HCT116 (cell line): ENCODE results near the gene TOP1. TPM values are rescaled to one million over a fixed set of nuclear protein-coding genes. Genes with fewer than 3 reads are reported as not detected.

Experiments
- ATAC-seq: fragments of 200-7000 bp; cut with Tn5 transposase; 2 replicates; pipeline ENCODE4 v1.9.1; 2020; ENCODE audit warnings: mild to moderate bottlenecking, moderate library complexity
- BruUV-seq: library from RNA; stranded (reverse); fragments of 400-500 nt; replicated peaks from 2 replicates; lab custom pipeline; 2021; lab: Mats Ljungman, UMichigan
- CTCF ChIA-PET: fragments of 300-600 bp; sonication (Branson Sonifier 250); formaldehyde crosslinking; loops from one replicate; lab custom pipeline; 2021; ENCODE audit warnings: antibody characterized with exemption; lab: Charles Lee
- POLR2A ChIA-PET: fragments of 300-600, 350-600 bp; sonication (Branson Sonifier 250); formaldehyde crosslinking; loops from one replicate; lab custom pipeline; 2021; ENCODE audit warnings: antibody characterized with exemption; lab: Charles Lee
- RAD21 ChIA-PET, 2 experiments: fragments of 300-600 bp; sonication (Branson Sonifier 250); formaldehyde crosslinking; loops; one replicate each; lab custom pipeline; 2023; ENCODE audit warnings: low total read pairs in 2 of 2; ENCODE audit not compliant: uncharacterized antibody in 2 of 2, unreplicated experiment in 2 of 2, low non-redundant PET in 1 of 2; lab: Charles Lee
- DNase-seq: peaks from one replicate; pipeline ENCODE4 v3.0.0-alpha.2; 2010; ENCODE audit warnings: low read depth, low spot score
- H2AFZ ChIP-seq: fragments of 200-600 bp; shearing (Covaris generic), sonication (generic); 2 replicates; pipeline ENCODE4 v1.6.1; 2017; ENCODE audit warnings: low read depth, mixed run types, mixed read lengths, antibody characterized with exemption, low read length; ENCODE audit not compliant: poor library complexity, severe bottlenecking
- H3K27ac ChIP-seq: 2 replicates; pipeline ENCODE4 v1.5.1; 2012; ENCODE audit warnings: low read depth, low read length
- H3K27me3 ChIP-seq: fragments of 200-600 bp; sonication (generic); 2 replicates; pipeline ENCODE4 v1.6.1; 2016; ENCODE audit warnings: mixed run types, low read length, mixed read lengths; ENCODE audit not compliant: insufficient read depth
- H3K36me3 ChIP-seq, 2 experiments: fragments of 200-500 bp in 1 of 2; fragments of 200-600 bp in 1 of 2; sonication (Bioruptor generic) in 1 of 2; sonication (generic) in 1 of 2; 2 replicates each; pipeline versions ENCODE4 v1.5.1 to v1.6.1; 2014 to 2016; ENCODE audit warnings: low read length in 2 of 2, inconsistent platforms in 1 of 2, mixed read lengths in 1 of 2, mixed run types in 1 of 2; ENCODE audit not compliant: insufficient read depth in 2 of 2, control insufficient read depth in 1 of 2
- H3K4me1 ChIP-seq, 2 experiments: fragments of 200-600 bp in 1 of 2; sonication (generic) in 1 of 2; 2 replicates each; pipeline versions ENCODE4 v1.5.1 to v1.6.1; 2012 to 2017; ENCODE audit warnings: low read length in 2 of 2, inconsistent platforms in 1 of 2, mild to moderate bottlenecking in 1 of 2, mixed read lengths in 1 of 2, mixed run types in 1 of 2, moderate library complexity in 1 of 2; ENCODE audit not compliant: insufficient read depth in 2 of 2, control insufficient read depth in 1 of 2
- H3K4me2 ChIP-seq: fragments of 200-600 bp; sonication (generic); 2 replicates; pipeline ENCODE4 v1.6.1; 2017; ENCODE audit warnings: mixed run types, low read length, mixed read lengths
- H3K4me3 ChIP-seq, 2 experiments: fragments of 200-600 bp in 1 of 2; sonication (generic) in 1 of 2; replicated peaks in 1 of 2; 2 replicates each; pipeline ENCODE4 v1.5.1; 2011 to 2016; ENCODE audit warnings: low read length in 2 of 2, control low read depth in 1 of 2, low read depth in 1 of 2, mild to moderate bottlenecking in 1 of 2, mixed read lengths in 1 of 2, mixed run types in 1 of 2
- H3K79me2 ChIP-seq: fragments of 200-600 bp; sonication (generic); 2 replicates; pipeline ENCODE4 v1.6.1; 2017; ENCODE audit warnings: mild to moderate bottlenecking, mixed run types, low read length, moderate library complexity, mixed read lengths; ENCODE audit not compliant: insufficient read depth
- H3K9ac ChIP-seq: fragments of 200-600 bp; sonication (generic); 2 replicates; pipeline ENCODE4 v1.6.1; 2016; ENCODE audit warnings: low read length, mixed read lengths
- H3K9me2 ChIP-seq: fragments of 200-600 bp; sonication (generic), shearing (Covaris generic); 2 replicates; pipeline ENCODE4 v1.6.1; 2017; ENCODE audit warnings: mixed run types, mild to moderate bottlenecking, moderate library complexity; ENCODE audit not compliant: insufficient read depth
- H3K9me3 ChIP-seq, 2 experiments: fragments of 200-500 bp in 1 of 2; fragments of 200-600 bp in 1 of 2; sonication (Bioruptor generic) in 1 of 2; sonication (generic) in 1 of 2; 2 replicates each; pipeline ENCODE4 v1.6.1; 2014 to 2017; ENCODE audit warnings: low read length in 2 of 2, mixed read lengths in 2 of 2, inconsistent platforms in 1 of 2, low read depth in 1 of 2, mild to moderate bottlenecking in 1 of 2, mixed run types in 1 of 2, moderate library complexity in 1 of 2; ENCODE audit not compliant: control insufficient read depth in 1 of 2, insufficient read depth in 1 of 2
- H4K20me1 ChIP-seq: fragments of 200-600 bp; sonication (generic), shearing (Covaris generic); 2 replicates; pipeline ENCODE4 v1.6.1; 2017; ENCODE audit warnings: mixed run types, mild to moderate bottlenecking, moderate library complexity; ENCODE audit not compliant: insufficient read depth
- CBX3 ChIP-seq: IDR thresholded peaks from 2 replicates; pipeline ENCODE4 v1.6.1; 2012; ENCODE audit warnings: low read depth
- CEBPB ChIP-seq: IDR thresholded peaks from 2 replicates; pipeline ENCODE4 v1.6.1; 2012; ENCODE audit warnings: low read depth
- EZH2 ChIP-seq: fragments of 200-600 bp; sonication (generic); IDR thresholded peaks from 2 replicates; pipeline ENCODE4 v1.6.1; 2017; ENCODE audit warnings: antibody characterized with exemption, mixed run types
- JUND ChIP-seq: IDR thresholded peaks from 2 replicates; pipeline ENCODE4 v1.6.1; 2012
- SP1 ChIP-seq: IDR thresholded peaks from 2 replicates; pipeline ENCODE4 v1.6.1; 2012; ENCODE audit warnings: low read depth
- YY1 ChIP-seq: IDR thresholded peaks from 2 replicates; pipeline ENCODE4 v1.6.1; 2011; ENCODE audit warnings: low read length, low read depth, moderate library complexity, mild to moderate bottlenecking; ENCODE audit not compliant: insufficient replicate concordance; ENCODE audit errors: extremely low read depth
- ZFX ChIP-seq: fragments of 450-650 bp; IDR thresholded peaks from 2 replicates; pipeline ENCODE4 v1.6.1; 2017
- intact Hi-C: fragments of 100-400 bp; cut with micrococcal nuclease; formaldehyde crosslinking; loops from 2 replicates; pipeline ENCODE4 v1.10.0; 2022
- total RNA-seq: library from RNA; stranded (reverse); gene quantifications from one replicate; pipeline ENCODE4 v1.2.1, GENCODE V29; 2021; ENCODE audit not compliant: unreplicated experiment
- TF ChIP-seq, protein P1 (sequence below): IDR thresholded peaks from 2 replicates; pipeline ENCODE4 v1.6.1; 2012; ENCODE audit warnings: low read depth

The TOP1 gene
- total RNA-seq, 1 experiment from 2014 or later = 190 TPM

DNA sequence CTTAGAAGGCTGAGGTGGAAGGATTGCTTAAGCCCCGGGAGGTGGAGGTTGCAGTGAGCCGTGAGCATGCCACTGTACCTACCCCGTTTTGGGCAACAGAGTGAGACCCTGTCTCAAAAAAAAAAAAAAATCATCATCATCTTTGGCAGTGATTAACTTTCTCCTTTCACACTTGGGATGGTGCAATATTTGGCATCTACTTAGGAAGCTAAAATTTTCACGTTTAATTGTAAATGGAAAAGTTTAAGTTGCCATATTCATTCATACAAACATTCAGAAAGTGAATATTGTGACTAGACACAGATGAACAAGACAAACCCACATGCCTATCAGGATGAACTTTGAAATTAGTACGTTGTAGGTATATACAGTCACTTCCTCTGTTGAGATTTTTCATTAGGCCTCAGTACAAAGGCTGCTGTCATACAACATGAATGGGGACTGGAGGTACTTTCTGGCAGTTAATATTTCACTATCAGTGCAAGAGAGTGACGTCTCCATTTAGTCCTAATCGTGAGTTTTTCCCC, 10.3 kb downstream of the TOP1 start:
- CTCF ChIA-PET = no interaction called here

More for the DNA sequence above, 10.3 kb downstream of the TOP1 start:
- intact Hi-C loops = no loop called here
- no peak for ATAC-seq
- Histone ChIP-seq H3K4me2 (no peak overlapping the region), H3K9me2 (no peaks in the 10 kb centered on the region), H3K9me3 (no peaks in the 10 kb centered on the region), H3K79me2 (peaks cover 100% of the 10 kb centered on the region), H2AFZ (no peak overlapping the region), H3K4me1 (peaks cover 0 to 20% of the 10 kb centered on the region in 2 experiments; a peak in 2 of 4 replicates), H3K27me3 (no peaks in the 10 kb centered on the region), H3K4me3 (no peak overlapping the region), H3K36me3 (peaks cover 5 to 24% of the 10 kb centered on the region in 2 experiments; a peak in 2 of 4 replicates), H3K9ac (no peak overlapping the region), H4K20me1 (peaks cover 46% of the 10 kb centered on the region; the same call in 1 of the 2 replicates), H3K27ac (no peak overlapping the region)
- ChIA-PET RAD21 (no interaction called here), POLR2A (interaction anchor here (1.7 kb wide), 1 partner anchor 48 kb away, joined by 5 read pairs; no protein-coding TSS in a partner anchor)
- no peak for DNase-seq
- TF ChIP-seq YY1 (no peak), CBX3 (no peak), JUND (no peak), CEBPB (no peak), ZFX (no peak), SP1 (no peak), EZH2 (no peak)
- TF ChIP-seq, protein P1, sequence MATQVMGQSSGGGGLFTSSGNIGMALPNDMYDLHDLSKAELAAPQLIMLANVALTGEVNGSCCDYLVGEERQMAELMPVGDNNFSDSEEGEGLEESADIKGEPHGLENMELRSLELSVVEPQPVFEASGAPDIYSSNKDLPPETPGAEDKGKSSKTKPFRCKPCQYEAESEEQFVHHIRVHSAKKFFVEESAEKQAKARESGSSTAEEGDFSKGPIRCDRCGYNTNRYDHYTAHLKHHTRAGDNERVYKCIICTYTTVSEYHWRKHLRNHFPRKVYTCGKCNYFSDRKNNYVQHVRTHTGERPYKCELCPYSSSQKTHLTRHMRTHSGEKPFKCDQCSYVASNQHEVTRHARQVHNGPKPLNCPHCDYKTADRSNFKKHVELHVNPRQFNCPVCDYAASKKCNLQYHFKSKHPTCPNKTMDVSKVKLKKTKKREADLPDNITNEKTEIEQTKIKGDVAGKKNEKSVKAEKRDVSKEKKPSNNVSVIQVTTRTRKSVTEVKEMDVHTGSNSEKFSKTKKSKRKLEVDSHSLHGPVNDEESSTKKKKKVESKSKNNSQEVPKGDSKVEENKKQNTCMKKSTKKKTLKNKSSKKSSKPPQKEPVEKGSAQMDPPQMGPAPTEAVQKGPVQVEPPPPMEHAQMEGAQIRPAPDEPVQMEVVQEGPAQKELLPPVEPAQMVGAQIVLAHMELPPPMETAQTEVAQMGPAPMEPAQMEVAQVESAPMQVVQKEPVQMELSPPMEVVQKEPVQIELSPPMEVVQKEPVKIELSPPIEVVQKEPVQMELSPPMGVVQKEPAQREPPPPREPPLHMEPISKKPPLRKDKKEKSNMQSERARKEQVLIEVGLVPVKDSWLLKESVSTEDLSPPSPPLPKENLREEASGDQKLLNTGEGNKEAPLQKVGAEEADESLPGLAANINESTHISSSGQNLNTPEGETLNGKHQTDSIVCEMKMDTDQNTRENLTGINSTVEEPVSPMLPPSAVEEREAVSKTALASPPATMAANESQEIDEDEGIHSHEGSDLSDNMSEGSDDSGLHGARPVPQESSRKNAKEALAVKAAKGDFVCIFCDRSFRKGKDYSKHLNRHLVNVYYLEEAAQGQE = no peak
- no TSS peak for BruUV-seq
